K562 (cell line): ENCODE data around the gene GTPBP6. TPM values are rescaled to one million over a fixed set of nuclear protein-coding genes. Genes with fewer than 3 reads are reported as not detected.

Experiments
- AFF4 ChIP-seq: sonication (generic); formaldehyde crosslinking; IDR thresholded peaks from 2 replicates; pipeline ENCODE4 v1.8.0; 2023; ENCODE audit warnings: mild to moderate bottlenecking, missing genetic modification reagents
- CCNT2 ChIP-seq: IDR thresholded peaks from 2 replicates; pipeline ENCODE4 v1.6.1; 2011; ENCODE audit warnings: borderline replicate concordance, low read depth, mild to moderate bottlenecking, moderate library complexity, mixed read lengths, low read length; ENCODE audit not compliant: insufficient read length; ENCODE audit errors: extremely low read depth
- CHD1 ChIP-seq: fragments of 200-600 bp; sonication (generic); IDR thresholded peaks from one replicate; pipeline ENCODE4 v1.6.1; 2012; ENCODE audit warnings: mild to moderate bottlenecking, moderate library complexity, low read length, inconsistent platforms
- GTF2E2 ChIP-seq: fragments of 200-800 bp; sonication (Bioruptor generic); IDR thresholded peaks from 2 replicates; pipeline ENCODE4 v1.6.1; 2016; ENCODE audit warnings: missing genetic modification characterization, missing compliant biosample characterization
- HIVEP1 ChIP-seq: fragments of 250-450 bp; sonication (Bioruptor Pico); IDR thresholded peaks from 2 replicates; pipeline ENCODE4 v1.4.0; 2020; ENCODE audit warnings: mild to moderate bottlenecking
- IRF2 ChIP-seq: sonication (generic); formaldehyde crosslinking; IDR thresholded peaks from 2 replicates; pipeline ENCODE4 v1.8.1; 2022; ENCODE audit warnings: mild to moderate bottlenecking, missing genetic modification reagents
- MED1 ChIP-seq: sonication (generic); formaldehyde crosslinking; IDR thresholded peaks from 2 replicates; pipeline ENCODE4 v1.8.1; 2023; ENCODE audit warnings: missing genetic modification reagents, borderline replicate concordance
- NEUROD1 ChIP-seq: fragments of 150-350 bp; IDR thresholded peaks from 2 replicates; pipeline ENCODE4 v1.6.1; 2014; ENCODE audit warnings: borderline replicate concordance, low read length, low read depth; ENCODE audit not compliant: partially characterized antibody
- NFIC ChIP-seq: fragments of 450-650 bp; IDR thresholded peaks from 2 replicates; pipeline ENCODE4 v1.6.1; 2017; ENCODE audit warnings: mild to moderate bottlenecking, inconsistent platforms
- RCOR1 ChIP-seq, 2 experiments: IDR thresholded peaks; 2 replicates each; pipeline ENCODE4 v1.6.1; 2012; ENCODE audit warnings: low read depth in 2 of 2, low read length in 2 of 2, borderline replicate concordance in 1 of 2, improper control_type of control experiment in 1 of 2
- RFX1 ChIP-seq: fragments of 450-650 bp; IDR thresholded peaks from 2 replicates; pipeline ENCODE4 v1.6.1; 2016; ENCODE audit warnings: mild to moderate bottlenecking, moderate library complexity
- TBP ChIP-seq: optimal IDR thresholded peaks from 2 replicates; pipeline ENCODE3; 2011; ENCODE audit warnings: low read depth, low read length, improper control_type of control experiment
- TEAD4 ChIP-seq, 2 experiments: sonication (generic) in 1 of 2; formaldehyde crosslinking in 1 of 2; IDR thresholded peaks; 2 replicates each; pipeline versions ENCODE4 v1.6.1 to v1.8.0; 2012 to 2022; ENCODE audit warnings: borderline replicate concordance in 1 of 2, inconsistent platforms in 1 of 2, low read length in 1 of 2, mild to moderate bottlenecking in 1 of 2, missing genetic modification reagents in 1 of 2
- THAP7 ChIP-seq: fragments of 250-450 bp; sonication (Bioruptor Pico); IDR thresholded peaks from 2 replicates; pipeline ENCODE4 v1.5.0; 2021
- U2AF1 ChIP-seq: fragments of 200-400 bp; formaldehyde crosslinking; optimal IDR thresholded peaks from 2 replicates; pipeline ENCODE3; 2017; ENCODE audit warnings: mild to moderate bottlenecking, low read depth, low read length, moderate library complexity
- ZNF174 ChIP-seq: fragments of 250-450 bp; sonication (Bioruptor Pico); IDR thresholded peaks from 2 replicates; pipeline ENCODE4 v1.4.0; 2020; ENCODE audit warnings: mild to moderate bottlenecking
- ZNF445 ChIP-seq: fragments of 250-450 bp; sonication (Bioruptor Pico); IDR thresholded peaks from 2 replicates; pipeline ENCODE4 v1.4.0; 2020; ENCODE audit warnings: low read depth, mild to moderate bottlenecking, moderate library complexity
- ZNF589 ChIP-seq: fragments of 200-800 bp; sonication (Bioruptor generic); IDR thresholded peaks from 2 replicates; pipeline ENCODE4 v1.6.1; 2016; ENCODE audit warnings: low read depth, missing genetic modification characterization, missing compliant biosample characterization
- polyA plus RNA-seq, 8 experiments: library from polyadenylated mRNA; depleted of rRNA in 4 of 8; stranded (reverse) in 5 of 8; unstranded in 3 of 8; fragments of >200 nt; fragmentation: Nextera tagmentation in 2 of 8; fragmentation: Illumina TruSeq in 1 of 8; extraction: Ambion mirVana in 2 of 8; extraction: Trizol in 1 of 8; gene quantifications; 2 replicates each; pipeline versions ENCODE4 v1.2.1 to v1.2.3, GENCODE V29; 2011 to 2014; ENCODE audit warnings: inconsistent platforms in 1 of 8, missing spikeins in 1 of 8
- total RNA-seq, 7 experiments: library from RNA; depleted of rRNA in 6 of 7; stranded (reverse); fragments of >200 nt in 6 of 7; fragmentation: Illumina TruSeq in 2 of 7; extraction: Trizol in 2 of 7; gene quantifications; 2 replicates each; pipeline versions ENCODE4 v1.2.1 to v1.2.3, GENCODE V29; 2011 to 2021; ENCODE audit warnings: low replicate concordance in 1 of 7
- TF ChIP-seq, protein P1 (sequence below): fragments of 450-650 bp; IDR thresholded peaks from 2 replicates; pipeline ENCODE4 v1.6.1; 2016; ENCODE audit warnings: low read depth, mild to moderate bottlenecking, moderate library complexity
- TF ChIP-seq, protein P2 (sequence below): sonication (generic); formaldehyde crosslinking; IDR thresholded peaks from 2 replicates; pipeline ENCODE4 v1.8.1; 2023; ENCODE audit warnings: mild to moderate bottlenecking, missing genetic modification reagents

Gene GTPBP6
- total and polyA plus RNA-seq, 9 of the 15 experiments (the other 6 are each of a cell fraction or from before 2014, with no cell fraction given) = 0.24 to 35.2 (median 8.0) TPM

GRCh38 chrX:318068-318738 is 393 bp downstream of the GTPBP6 start (continued):
- no peak for TF ChIP-seq THAP7 (CRISPR knock-in tag)
- no peak for TF ChIP-seq U2AF1
- TF ChIP-seq CHD1 = peak; percentile 73
- TF ChIP-seq, protein P1, sequence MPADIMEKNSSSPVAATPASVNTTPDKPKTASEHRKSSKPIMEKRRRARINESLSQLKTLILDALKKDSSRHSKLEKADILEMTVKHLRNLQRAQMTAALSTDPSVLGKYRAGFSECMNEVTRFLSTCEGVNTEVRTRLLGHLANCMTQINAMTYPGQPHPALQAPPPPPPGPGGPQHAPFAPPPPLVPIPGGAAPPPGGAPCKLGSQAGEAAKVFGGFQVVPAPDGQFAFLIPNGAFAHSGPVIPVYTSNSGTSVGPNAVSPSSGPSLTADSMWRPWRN = no peak
- TF ChIP-seq ZNF174 = no peak
- no peak for TF ChIP-seq NFIC
- 0 out of 2 replicates have a peak, but pooled peaks have one; percentile 37 for TF ChIP-seq AFF4 (CRISPR knock-in tag)
- no peak for TF ChIP-seq MED1 (CRISPR knock-in tag)
- TF ChIP-seq RFX1 = no peak
- TF ChIP-seq HIVEP1 = no peak
- no peak for TF ChIP-seq GTF2E2 (tag)
- TF ChIP-seq ZNF445 = no peak
- TF ChIP-seq ZNF589 (CRISPR knock-in tag) = 0 out of 2 replicates have a peak, but pooled peaks have one; percentile 33
- TF ChIP-seq CCNT2 = no peak
- TF ChIP-seq, protein P2, sequence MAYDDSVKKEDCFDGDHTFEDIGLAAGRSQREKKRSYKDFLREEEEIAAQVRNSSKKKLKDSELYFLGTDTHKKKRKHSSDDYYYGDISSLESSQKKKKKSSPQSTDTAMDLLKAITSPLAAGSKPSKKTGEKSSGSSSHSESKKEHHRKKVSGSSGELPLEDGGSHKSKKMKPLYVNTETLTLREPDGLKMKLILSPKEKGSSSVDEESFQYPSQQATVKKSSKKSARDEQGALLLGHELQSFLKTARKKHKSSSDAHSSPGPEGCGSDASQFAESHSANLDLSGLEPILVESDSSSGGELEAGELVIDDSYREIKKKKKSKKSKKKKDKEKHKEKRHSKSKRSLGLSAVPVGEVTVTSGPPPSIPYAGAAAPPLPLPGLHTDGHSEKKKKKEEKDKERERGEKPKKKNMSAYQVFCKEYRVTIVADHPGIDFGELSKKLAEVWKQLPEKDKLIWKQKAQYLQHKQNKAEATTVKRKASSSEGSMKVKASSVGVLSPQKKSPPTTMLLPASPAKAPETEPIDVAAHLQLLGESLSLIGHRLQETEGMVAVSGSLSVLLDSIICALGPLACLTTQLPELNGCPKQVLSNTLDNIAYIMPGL = no peak
- TF ChIP-seq RCOR1 (IDR thresholded peaks at IDR 0.05; ENCODE audit: borderline replicate concordance in 1 of 2, low read depth in 2 of 2, low read length in 2 of 2) = no peak
- TF ChIP-seq NEUROD1 = peak; percentile 90
- TF ChIP-seq TBP = peak; percentile 54
- no peak for TF ChIP-seq IRF2
- no peak for TF ChIP-seq TEAD4 (IDR thresholded peaks at IDR 0.05; ENCODE audit: low read length)
- TF ChIP-seq TEAD4 (CRISPR knock-in tag; IDR thresholded peaks at IDR 0.05; ENCODE audit: borderline replicate concordance) = no peak
